ENCODE measurements around the gene CCDC167.
"Not testable (repeated sequence)": the region's sequence is repeated elsewhere in the genome, so short reads cannot be mapped to it uniquely, and the experiment has no call there.

The CCDC167 gene

DNA sequence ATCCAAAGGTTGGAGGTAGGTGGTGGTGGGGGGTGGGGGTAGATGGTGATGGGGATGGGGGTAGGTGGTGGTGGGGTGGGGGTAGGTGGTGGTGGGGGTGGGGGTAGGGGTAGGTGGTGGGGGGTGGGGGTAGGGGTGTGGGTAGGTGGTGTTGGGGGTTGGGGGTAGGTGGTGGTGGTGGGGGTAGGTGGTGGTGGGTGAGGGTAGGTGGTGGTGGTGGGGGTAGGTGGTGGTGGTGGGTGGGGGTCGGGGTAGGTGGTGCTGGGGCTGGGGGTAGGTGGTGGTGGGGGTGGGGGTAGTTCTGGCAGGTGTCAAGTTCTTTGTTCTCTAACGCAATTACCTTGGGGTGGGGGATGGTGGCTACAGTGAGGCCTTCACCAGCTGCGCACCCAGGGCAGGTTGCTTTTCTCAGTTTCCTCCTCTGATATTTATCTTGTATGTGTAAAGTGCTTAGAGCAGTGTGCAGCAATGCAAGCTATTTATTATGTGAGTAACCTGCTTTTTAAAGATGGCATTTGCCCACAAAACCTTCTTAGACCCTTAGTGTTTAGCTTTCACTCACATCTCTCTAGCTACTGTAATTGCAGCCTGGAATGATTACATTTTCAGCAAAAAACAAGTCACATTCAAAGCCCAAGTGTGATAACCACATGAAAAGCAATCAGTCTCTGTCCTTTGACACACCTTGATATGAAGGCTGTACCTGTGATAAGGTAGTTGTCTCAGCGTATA, 8.2 kb upstream of the CCDC167 start:
- no peak for DNase-seq

DNA sequence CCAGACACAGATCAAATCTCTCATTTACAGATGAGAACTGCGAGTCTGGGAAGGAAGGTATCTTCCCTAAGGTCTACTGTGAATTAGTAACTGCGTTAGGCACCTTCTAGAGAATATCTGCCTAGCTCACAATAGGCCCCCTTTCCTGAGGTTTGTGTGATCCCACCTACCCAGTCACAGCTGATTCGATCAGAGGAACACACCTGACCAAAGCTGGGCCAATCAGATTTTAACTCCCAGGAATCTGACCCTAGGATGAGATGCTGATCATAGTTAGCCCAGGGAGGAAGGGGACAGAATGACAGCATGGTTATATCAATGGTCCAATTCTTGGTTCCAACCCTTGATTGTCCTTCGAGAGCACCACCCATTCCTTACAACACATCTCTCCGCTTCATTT, 7.4 kb upstream of the CCDC167 start:
- DNase-seq, result no peak

DNA sequence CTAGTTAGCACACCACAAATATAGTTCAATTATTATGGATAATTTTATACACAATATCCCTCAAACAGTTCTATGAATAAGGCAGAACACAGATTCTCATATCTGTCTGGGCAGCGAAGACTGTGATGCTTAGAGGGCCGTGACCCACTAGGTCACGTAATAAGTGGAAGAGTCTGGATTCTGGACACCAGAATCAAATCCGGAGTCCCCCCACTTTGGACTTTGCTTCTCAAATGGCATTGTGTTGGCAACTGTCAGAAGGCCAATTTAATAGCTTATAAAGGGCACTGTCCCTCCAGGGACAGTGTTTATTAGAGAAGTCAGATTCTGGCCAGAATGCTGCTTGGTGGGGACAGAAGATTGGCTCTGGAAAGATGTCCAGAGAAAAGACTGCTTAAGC, 6.8 kb upstream of the CCDC167 start:
- no peak for DNase-seq

DNA sequence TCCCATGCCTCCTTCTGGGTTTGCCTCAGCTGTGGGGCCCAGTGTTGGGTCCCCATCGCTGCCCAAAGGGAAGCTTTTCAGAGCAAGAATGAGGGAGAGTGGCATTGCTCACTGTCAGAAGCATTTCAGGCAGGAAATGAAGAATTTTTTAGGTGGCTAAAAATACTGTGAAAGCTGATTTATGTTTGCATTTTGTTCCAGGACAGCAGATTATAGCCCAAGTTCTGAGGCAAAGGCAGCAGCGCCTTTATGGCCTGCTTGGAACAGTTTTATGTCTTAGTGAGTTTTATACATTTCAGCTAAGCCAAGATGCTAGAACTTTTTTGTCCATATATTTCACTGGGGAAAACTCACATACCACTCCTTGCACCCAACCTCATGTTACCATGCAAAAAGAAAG, 4.3 kb upstream of the CCDC167 start:
- no peak for DNase-seq

DNA sequence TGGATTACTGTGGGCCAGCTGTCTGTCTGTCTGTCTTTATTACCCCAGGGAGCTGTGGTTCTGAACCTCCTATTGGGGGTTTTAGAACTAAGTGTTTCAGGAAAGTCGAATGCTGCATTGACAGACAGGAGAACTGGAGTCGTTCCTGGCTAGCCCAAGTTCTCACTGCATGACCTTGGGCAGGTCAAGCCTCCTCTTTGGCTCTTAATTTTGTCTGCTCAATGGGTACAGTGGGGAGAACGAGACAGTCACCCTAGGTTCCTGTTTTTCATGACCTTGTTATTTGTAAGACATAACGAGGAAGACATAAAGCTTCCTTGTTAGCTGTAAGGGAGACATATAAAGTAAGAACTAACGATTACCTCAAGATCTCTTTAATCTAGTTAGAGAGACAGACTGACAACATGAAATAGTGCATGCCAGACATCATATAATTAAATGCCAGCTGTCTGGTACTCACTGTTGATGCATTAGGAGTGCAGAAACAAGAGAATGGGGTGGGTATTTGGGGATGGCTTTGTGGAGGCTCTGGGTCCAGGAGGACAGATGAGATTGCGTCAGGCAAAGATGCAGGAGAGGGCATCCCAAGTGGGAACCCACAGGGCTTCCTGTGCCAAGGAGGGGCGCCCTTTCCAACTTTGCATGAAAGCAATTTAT, 3.7 kb upstream of the CCDC167 start:
- DNase-seq, result no peak

DNA sequence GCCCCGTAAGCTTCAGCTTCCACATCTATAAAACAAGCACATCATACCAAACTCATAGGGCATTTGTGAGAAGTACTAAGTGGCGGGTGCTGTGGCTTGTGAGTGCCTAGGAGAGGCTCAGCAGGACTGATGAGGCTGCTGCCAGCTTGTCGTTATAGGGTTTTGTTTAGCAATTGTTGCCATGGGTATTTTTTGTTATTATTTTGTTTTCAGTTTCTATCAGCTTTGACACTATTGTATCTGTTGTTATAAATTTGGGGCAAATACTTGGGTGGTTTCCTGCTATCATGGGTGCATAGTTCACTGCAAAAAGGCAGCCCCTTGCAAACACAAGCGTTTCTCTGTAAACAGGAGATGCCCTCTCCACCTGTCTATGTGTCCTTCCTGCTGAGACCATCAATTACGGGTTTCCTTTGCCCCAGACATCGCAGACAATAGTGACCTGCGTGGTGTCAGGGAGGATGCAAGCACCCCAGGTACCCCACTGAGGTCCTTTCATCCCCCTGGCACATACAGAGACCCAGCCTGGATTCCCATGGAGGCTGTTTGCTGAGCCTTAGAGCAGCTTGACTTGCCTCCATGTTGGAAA, 3.1 kb upstream of the CCDC167 start:
- peak; percentile 48 for DNase-seq

DNA sequence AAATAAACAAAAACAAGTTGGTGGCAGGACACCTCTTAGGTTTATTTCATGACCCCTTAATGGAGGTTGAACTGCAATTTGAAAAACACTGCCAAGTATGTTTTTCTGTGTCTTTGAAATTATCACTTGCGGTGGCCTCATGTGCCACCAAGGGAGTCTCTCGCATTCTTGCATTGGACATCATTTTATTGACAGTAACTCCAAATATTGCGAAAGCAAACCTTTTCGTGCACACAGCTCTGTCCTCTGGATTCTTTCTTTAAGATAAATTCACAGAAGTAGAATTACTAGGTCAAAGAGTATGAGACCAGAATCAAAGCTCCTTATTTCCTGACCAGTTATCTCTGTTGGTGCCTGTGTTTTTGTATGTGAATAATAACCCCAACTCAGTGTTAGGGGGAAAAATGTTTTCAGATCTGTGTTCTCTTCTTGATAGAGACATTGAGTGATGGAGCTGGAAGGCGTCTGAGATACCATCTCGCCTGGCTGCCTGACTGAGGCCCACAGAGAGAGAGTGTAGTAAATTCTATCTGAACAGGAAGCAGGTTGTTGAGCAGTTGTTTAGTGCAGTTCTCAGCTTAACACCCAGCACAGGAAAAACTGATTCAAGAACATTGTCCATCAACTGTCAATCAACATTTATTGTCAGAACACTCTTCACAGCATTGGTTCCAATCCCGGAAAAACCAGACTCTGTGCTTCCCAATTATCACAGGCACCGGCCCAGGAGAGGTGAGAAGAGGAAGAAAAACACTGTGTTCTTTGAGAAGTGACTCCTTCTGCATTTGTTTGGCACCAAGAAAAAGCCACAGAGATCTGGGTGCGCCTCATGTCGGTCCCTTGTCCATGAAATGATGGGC, 2.2 kb upstream of the CCDC167 start:
- DNase-seq, result no peak

DNA sequence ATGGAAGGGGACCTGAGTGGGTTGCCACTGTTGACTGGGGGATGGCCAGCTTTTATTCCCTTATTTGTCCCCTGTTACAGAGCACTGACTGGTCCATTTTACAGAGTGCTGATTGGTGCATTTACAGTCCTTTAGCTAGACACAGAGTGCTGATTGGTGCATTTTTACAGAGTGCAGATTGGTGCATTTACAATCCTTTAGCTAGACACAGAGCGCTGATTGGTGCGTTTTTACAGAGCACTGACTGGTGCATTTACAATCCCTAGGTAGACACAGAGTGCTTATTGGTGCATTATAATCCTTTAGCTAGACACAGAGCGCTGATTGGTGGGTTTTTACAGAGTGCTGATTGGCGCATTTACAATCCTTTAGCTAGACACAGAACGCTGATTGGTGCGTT, 1.2 kb upstream of the CCDC167 start:
- not testable (repeated sequence) for DNase-seq

DNA sequence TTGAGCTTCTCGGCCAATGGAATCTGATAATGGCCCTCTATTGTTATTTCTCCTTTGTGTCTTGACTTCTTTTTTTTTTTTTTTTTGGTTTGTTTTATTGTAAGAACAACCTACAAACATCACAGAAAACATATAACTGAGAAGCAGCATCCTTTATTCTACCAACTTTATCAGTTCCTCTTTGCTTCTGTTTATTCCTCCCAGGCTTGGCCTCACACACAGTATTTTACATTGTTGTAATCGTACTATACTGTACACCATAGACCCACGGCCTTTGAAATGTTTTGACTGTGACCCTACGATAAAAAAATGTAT, 558 bp upstream of the CCDC167 start:
- DNase-seq, result no peak

DNA sequence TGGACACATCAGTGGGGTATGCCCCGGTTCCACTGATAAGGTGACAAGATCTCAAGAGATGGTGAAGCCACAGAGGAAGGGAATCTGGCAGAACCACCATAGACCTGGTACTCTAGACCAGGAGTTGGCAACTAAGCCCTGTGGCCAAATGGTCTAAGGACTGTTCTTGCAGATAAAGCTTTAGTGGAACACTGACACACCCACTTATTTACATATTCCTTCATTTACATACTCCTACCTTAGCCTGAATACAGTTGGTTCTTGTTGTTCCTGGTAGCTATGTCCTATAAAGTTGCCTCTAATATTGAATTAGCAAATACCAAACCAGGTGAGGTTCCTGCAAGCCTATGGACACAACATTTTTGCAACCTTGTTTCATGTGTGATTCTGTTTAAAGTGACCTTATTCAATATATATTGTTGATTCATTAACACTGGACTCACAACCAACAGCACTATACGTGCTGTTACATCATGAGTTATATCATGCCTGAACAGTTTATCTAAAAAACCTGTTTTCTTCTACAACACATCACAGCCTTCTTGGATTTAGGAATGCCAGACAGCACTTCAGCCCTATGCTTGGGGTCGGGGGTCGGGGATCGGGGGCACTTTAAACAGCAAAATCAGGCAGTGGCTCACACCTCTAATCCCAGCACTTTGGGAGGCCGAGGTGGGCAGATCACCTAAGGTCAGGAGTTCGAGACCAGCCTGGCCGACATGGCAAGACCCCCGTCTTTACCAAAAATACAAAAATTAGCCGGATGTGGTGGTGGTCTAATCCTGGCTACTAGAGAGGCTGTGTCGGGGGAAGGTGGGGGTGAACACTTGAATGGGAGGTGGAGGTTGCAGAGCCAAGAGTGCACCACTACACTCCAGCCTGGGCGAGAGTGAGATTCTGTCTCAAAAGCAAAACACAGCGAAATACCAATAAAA, 2.5 kb downstream of the CCDC167 start:
- DNase-seq, result peak; percentile 25

DNA sequence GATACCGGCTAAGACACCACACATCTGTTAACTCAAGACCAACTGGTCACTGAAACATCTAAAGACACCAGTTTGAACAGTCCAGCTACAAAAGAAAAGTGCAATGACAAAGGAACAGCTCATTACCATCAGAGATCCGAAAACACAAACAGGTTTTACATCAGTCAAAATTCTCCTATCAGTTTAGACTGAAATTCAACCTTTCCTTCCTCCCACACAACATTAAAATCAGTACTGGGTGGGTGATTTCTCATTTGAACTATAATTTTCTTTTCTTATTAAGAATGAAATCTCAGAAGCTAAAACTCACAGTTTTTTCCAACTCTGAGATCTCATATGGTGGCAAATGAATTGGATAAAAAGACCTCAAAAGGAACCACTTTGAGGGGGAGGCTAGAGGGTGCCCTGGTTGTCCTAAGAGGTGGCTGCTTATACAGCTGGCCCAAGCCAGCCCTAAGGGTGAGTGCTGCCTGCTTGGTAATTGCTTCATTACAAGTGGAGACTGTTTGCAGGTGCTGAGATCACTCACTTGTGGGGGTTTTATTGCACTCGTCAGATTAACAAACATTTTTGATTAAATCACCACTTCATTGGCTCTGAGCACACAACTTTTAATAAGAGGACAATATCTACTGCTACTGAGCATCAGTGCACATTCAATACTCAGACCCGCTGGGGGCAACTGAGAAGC, 4.3 kb downstream of the CCDC167 start:
- DNase-seq, result peak; percentile 78

DNA sequence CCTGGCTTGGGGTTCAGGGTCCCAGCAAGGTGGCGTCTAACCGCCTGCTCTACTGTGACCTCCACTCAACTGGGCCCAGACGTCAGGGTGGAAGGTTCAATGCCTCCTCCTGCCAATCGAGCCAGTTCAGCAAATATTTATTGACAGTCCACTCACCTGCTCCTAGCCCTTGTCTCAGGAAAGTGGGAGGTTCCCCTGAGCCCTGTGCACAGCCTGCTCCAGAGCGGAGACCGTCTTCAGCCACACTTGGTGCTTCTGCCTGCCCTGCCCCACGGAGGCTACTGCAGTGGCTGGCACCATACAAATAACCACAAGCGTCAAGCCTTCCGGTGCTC, 6.1 kb downstream of the CCDC167 start:
- peak; percentile 86 for DNase-seq

DNA sequence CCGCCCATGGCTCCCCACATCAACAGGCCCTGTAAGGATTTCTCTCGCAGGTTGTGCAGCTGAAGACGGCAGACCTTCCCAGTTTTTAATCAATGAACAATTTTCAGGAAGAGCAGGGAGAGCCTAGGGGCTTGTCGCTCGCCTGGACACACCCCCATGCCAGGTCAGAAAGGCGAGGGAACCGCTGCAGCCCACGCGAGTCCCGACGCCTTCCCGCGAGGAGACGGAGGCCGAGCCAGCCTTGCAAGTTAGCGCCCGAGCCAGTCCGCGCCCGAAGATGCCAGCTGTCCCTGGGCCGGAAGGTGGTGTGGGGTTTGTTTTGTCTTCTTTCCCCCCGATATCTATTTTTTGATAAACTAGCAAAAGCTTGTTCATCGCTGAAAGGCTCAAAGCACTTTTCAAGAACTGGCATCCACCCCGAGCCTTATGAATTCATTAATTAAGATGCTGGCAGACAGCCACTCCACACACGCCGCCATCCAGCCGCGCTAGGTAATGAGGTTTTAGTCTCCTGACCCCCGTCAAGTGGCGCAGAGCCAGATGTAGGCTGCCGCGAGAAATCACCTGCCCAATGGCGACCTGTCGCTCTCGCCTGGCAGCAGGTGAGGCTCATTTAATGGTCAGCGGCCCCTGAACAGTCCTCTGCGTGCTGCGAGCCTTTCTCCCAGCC, 6.6 kb downstream of the CCDC167 start:
- DNase-seq, result peak; percentile 86

DNA sequence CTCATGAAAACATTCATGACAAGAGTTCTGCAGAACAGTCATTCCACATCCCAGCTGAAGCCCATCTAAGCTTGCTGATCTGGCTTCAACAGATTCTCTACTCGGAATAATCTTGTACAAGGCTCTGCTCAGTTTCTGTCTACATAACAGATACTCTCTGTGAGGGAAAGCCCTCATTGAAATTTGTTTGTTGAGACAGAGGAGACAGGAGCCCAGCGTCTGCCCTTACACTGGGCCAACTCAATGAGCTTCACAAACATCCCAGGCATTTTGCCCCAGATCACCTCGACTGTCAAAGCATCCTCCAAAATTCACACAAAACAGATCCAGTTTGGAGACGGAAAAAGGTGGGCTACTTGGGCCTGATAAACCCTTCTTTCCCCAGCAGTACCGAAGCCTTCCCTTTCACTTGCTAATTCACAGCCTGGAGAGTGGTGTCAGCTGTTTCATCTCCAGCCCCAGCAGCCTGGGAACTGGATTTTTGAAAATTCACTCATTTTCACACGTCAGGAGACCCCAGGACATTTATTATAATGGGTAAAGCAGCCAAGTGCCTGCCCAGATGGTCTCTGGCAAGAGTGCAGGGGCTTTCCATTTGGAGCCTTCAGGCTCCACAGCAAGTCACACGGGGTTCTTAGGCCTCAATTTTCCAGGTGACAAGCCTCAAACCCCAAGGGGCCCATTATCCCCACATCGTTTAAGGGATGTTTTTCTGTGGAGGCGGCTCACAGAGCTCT, 7.3 kb downstream of the CCDC167 start:
- no peak for DNase-seq

DNA sequence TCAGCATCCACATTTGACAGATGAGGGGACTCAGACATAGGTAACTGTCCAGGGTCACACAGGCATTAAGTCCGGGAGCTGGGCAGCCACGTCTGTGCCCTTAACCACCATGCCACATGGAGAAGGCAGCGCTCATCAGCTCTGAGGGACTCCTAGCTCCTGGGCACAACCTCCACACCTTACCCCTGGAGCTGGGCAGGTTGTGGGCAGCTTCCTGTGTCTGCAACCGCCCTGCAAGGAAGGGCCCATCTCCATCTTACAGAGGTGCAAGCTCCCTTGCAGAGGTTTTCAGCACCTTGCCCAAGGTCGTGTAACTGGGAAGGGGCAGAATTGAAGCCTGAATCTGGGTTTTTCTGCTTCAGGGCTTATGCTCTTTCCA, 7.9 kb downstream of the CCDC167 start:
- DNase-seq, result no peak

DNA sequence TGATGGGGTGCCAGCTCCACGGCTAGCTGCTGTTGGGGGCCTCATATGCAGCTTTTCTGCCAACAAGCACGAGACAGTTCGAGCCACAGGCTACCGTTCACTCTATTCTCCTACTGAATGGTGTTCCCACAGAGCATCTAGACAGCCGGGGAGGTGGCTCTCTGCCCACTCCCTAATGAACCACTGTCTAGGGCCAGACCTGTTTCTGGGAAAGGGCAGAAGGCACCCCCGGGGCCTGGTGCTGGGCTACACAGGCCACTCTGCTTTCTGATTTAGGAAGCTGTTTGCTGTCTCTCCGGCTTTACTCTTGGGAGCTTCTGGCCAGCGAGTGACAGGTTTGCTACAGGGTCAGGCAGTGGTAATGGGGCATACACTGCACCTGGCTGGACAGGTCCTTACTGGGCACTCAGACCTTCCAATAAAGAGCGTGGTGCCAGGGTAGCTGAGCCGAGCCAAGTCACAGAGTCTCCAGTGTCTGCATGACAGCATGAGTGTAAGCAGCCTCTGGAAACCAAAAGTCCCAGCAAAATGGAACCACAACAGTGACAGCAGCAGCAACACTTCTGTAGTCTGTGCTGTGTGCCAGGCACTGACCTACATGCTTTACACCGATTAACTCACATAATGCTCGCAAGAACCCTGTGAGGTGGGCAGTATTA, 8.4 kb downstream of the CCDC167 start:
- no peak for DNase-seq

DNA sequence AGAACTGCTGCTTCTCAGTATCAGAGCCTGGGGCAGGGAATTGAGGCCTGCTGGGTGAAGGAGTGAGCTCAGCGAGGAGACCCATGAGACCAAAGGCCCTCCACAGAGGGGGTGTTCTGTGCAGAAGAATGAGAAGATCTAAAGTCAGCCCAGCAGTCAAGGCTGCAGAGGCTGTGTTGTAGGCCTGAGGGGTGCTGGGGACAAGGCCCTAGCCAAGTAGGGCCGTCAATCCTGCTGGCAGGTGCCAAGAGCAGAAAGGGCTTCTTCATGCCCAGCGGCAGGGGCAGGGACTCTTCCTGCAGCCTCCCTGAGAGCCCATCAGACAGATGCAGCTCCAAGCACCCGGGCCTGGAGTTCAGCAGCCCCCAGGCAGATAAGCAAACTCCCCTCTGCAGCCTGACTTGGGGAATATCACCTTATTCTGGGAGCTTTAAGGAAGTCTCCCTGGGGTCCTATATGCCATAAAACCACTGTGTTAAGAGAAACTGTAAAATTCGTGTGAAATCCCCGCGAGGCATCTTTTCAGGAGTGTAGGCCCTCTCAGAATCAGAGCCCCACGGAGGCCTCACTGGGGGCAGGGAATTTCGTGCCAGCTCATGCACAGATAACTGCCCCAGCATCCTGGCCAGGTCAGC, 9.0 kb downstream of the CCDC167 start:
- no peak for DNase-seq

DNA sequence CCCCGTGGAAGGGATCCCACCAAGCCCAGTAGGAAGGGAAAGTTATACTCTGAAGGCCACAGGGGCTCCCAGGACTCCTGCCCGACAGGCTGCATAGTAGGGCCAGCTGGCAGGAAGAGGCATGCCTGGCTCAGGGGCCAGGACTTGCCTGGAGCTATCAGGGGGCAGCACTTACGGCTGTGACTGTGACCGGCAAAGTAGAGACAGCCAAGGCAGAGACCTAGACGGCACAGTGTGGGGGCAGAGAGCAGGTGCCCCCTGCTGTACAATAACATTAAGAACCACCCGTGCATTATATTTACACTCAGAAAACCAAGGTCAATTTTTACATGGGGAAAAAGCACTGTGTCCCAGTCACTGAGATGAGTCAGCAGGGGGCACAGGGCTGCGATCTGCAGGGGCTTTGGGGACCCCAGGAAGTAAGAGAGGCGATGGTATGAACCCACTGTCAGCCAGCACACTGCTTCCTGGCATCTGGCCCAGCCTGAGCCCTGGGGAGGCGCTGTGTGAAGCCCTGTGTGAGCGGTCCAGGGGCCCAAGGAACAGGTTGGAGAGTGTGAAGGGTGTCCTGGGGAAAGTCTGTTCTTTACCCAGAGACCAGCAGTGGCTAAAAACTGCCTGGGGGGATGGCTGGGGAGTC, 9.9 kb downstream of the CCDC167 start:
- DNase-seq, result no peak

DNA sequence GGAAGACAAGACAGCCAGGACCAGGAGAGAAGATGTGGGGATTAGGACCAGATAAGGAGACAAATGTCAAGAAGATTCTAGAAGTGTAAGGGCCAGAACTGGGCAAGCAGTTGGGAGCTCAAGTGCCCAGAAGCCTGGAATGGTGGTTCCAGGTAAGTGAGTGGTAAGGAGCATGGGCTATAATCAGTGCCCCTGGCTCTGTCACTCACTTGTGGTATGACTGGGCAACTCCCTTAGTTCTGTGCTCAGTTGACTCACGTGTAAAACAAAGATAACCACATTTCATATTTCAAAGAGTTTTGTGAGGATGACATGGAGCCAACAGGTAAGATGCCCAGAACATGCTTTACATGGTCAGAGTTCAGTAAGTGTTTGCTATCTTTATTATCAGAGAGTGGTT, 11.2 kb downstream of the CCDC167 start:
- no peak for DNase-seq
